Adrenal gland (tissue), 12 donors: Measurements from ENCODE around the gene PTPN3. TPM values are rescaled to one million over a fixed set of nuclear protein-coding genes. Genes with fewer than 3 reads are reported as not detected.
A peak's percentile ranks its signal among the peaks of the same experiment; 100 is the strongest.

ENCODE experiments used
- DNase-seq, 7 donors: peaks; one replicate each; pipeline ENCODE4 v3.0.0-alpha.2; 2019 to 2020
- H3K27ac ChIP-seq, 5 donors: fragments of 200-600 bp; sonication (generic) in 4 of 5; 1 replicate in 3 of 5; 2 replicates in 2 of 5; pipeline versions ENCODE4 v1.5.1 to v1.8.0; 2016 to 2020; ENCODE audit warnings: mild to moderate bottlenecking in 1 of 5
- H3K27me3 ChIP-seq: fragments of 200-600 bp; 2 replicates; pipeline ENCODE4 v1.8.0; 2021
- H3K36me3 ChIP-seq, 2 donors: fragments of 200-600 bp; replicated peaks in 1 of 2; 1 replicate in 1 of 2; 2 replicates in 1 of 2; pipeline versions ENCODE4 v1.5.1 to v1.8.0; 2018 to 2022
- H3K4me1 ChIP-seq, 2 donors: fragments of 200-600 bp; replicated peaks in 1 of 2; 1 replicate in 1 of 2; 2 replicates in 1 of 2; pipeline versions ENCODE4 v1.5.1 to v1.8.0; 2018 to 2021
- H3K4me3 ChIP-seq, 4 donors: fragments of 200-600 bp; sonication (generic) in 3 of 4; one replicate each; pipeline ENCODE4 v1.5.1; 2016 to 2018
- H3K9me3 ChIP-seq, 3 donors: fragments of 200-600 bp; sonication (generic) in 1 of 3; replicated peaks in 1 of 3; 1 replicate in 2 of 3; 2 replicates in 1 of 3; pipeline versions ENCODE4 v1.5.1 to v1.8.0; 2016 to 2021
- CTCF ChIP-seq, 6 experiments: fragments of 450-650 bp in 4 of 6; fragments of 200-600 bp in 2 of 6; sonication (generic) in 1 of 6; IDR thresholded peaks; 1 replicate in 5 of 6; 2 replicates in 1 of 6; pipeline versions ENCODE4 v1.5.1 to v1.8.0; 2016 to 2021; ENCODE audit warnings: antibody characterized with exemption in 6 of 6, mild to moderate bottlenecking in 2 of 6, moderate library complexity in 1 of 6
- POLR2A ChIP-seq, 2 donors: fragments of 450-650 bp; IDR thresholded peaks; one replicate each; pipeline ENCODE4 v1.6.1; 2017; ENCODE audit warnings: antibody characterized with exemption in 2 of 2, mild to moderate bottlenecking in 2 of 2, moderate library complexity in 1 of 2
- WGBS, 4 donors: extraction: QIAGEN DNeasy Blood & Tissue Kit in 2 of 4; methylation state at CpG; one replicate each; pipeline versions ENCODE4 v1.1.5 to v1.1.7; 2013 to 2017; 5-methylcytosine and 5-hydroxymethylcytosine counted together
- intact Hi-C, 2 donors: fragments of 100-400 bp; cut with DNase I; formaldehyde crosslinking; loops; one replicate each; pipeline versions ENCODE4 v1.14.1 to v1.15.0; 2022 to 2023
- polyA plus RNA-seq, 3 donors: library from polyadenylated mRNA; stranded (reverse); fragments of 200-250 nt in 2 of 3; fragments of 350-450 nt in 1 of 3; fragmentation: Illumina TruSeq in 1 of 3; extraction: RNeasy Lipid Tissue Mini Kit (QIAGEN cat#74804) in 1 of 3; gene quantifications; one replicate each; pipeline ENCODE4 v1.2.3, GENCODE V29; 2013 to 2014
- total RNA-seq, 9 donors: library from RNA; depleted of rRNA in 4 of 9; stranded (reverse); fragments of >200 nt in 4 of 9; fragments of 120-200 nt in 1 of 9; fragmentation: NEBNext Ultra II Directional in 1 of 9; extraction: Animal tissue kit (Norgen Biotek cat#: 25700) in 1 of 9; gene quantifications; one replicate each; pipeline versions ENCODE4 v1.1.0 to v1.2.4, GENCODE V29; 2013 to 2023
- donor health status: healthy with polysubstance abuse.
- donor health status: Bipolar disorder and iron deficiency.
- donor health status: DM: yes; HTN: yes; CAD: no.
- donor health status: DM: no; HTN: no; CAD: no.
- donor health status: DM: no; HTN: no; CAD: no.
- donor health status: DM: yes; HTN: yes; CAD: no.

Gene PTPN3
- total and polyA plus RNA-seq, 12 donors = 1.6 to 6.1 (median 3.0) TPM

- WGBS, 4 donors = 51 to 60% (median 58%) methylated on average over 5 of the region's 5 CpGs
- intact Hi-C loops = no loop called here
- Histone ChIP-seq H3K27ac (no peak overlapping the region), H3K9me3 (no peaks in the 10 kb centered on the region), H3K4me3 (no peak overlapping the region), H3K4me1 (no peaks in the 10 kb centered on the region), H3K36me3 (no peaks in the 10 kb centered on the region), H3K27me3 (no peaks in the 10 kb centered on the region)
- DNase-seq = peak in 1 of 7 donors; percentile 35
- TF ChIP-seq POLR2A (IDR thresholded peaks at IDR 0.05) (no peak), CTCF (IDR thresholded peaks at IDR 0.05) (no peak)
These were observed 26.4 kb downstream of the PTPN3 start for GRCh38 chr9:109471475-109472393.

DNA sequence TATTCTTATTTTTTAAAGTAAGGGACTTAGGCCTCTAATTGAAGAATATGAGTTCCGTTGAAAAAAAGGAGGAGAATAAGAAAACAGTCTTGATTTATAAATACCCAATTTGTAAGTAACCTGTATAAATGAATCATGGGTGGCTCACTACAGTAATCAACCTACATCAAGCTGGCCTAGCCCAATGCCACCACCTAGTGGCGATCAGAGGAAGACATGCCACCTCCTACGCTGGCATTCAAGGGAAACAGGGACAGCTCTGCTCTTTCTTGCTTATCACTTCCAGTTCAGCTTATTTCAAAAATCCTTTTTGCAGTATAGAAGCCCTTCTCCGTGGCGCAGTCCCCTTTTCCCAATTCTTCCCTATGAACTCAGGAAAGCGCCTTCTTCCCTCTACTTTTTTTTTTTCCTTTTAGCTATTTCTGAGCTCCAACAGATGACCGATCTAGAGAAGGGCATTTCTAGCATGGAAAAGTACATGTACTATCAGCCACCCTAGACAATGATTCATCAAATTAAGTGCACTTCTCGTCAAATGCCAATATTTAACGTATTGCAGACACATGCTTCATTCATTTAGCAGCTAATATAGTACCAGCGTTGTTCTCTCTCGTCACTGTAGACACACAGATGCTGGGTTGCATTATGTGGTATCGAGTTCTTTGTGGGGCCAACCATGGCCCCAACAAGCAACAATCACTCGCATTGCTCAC is 28.3 kb downstream of the PTPN3 start:
- DNase-seq = peak; percentile 78 to 94 (median 84)
- peak overlapping the region in 1 of 5 donors; percentile 34 for H3K27ac ChIP-seq

GRCh38 chr9:109468927-109469326 is 29.2 kb downstream of the PTPN3 start:
- no peak for DNase-seq
- H3K4me1 ChIP-seq = no peaks in the 10 kb centered on the region
- H3K4me3 ChIP-seq = no peak overlapping the region
- H3K27ac ChIP-seq = no peak overlapping the region
- H3K36me3 ChIP-seq = no peaks in the 10 kb centered on the region
- TF ChIP-seq CTCF (IDR thresholded peaks at IDR 0.05) (no peak), POLR2A (IDR thresholded peaks at IDR 0.05) (no peak)
- 59 to 85% (median 74%) methylated on average over 5 of the region's 5 CpGs for whole genome bisulfite sequencing, 4 donors
- intact Hi-C loops = no loop called here
- no peaks in the 10 kb centered on the region for H3K9me3 ChIP-seq
- H3K27me3 ChIP-seq = no peaks in the 10 kb centered on the region

More for the DNA sequence above, 28.3 kb downstream of the PTPN3 start:
- Histone ChIP-seq H3K36me3 (no peaks in the 10 kb centered on the region), H3K9me3 (no peaks in the 10 kb centered on the region), H3K4me3 (no peak overlapping the region), H3K4me1 (no peaks in the 10 kb centered on the region), H3K27me3 (no peaks in the 10 kb centered on the region)
- 32 to 39% (median 34%) methylated on average over 13 of the region's 13 CpGs for WGBS, 4 donors
- intact Hi-C loops = no loop called here
- TF ChIP-seq POLR2A (IDR thresholded peaks at IDR 0.05) (no peak), CTCF (IDR thresholded peaks at IDR 0.05) (peak; percentile 91 to 94 (median 92))

- no peak for TF ChIP-seq POLR2A (IDR thresholded peaks at IDR 0.05)
- TF ChIP-seq CTCF (IDR thresholded peaks at IDR 0.05) = no peak
- WGBS, 4 donors = 48 to 68% (median 54%) methylated on average over 2 of the region's 2 CpGs
- Histone ChIP-seq H3K4me1 (no peaks in the 10 kb centered on the region), H3K27me3 (no peaks in the 10 kb centered on the region), H3K4me3 (no peak overlapping the region), H3K27ac (no peak overlapping the region), H3K36me3 (no peaks in the 10 kb centered on the region), H3K9me3 (no peaks in the 10 kb centered on the region)
- DNase-seq = no peak
- intact Hi-C loops = no loop called here
These were observed 30.2 kb downstream of the PTPN3 start for GRCh38 chr9:109467936-109468335.
